GM21529 (cell line): ENCODE data around the gene AQP1.

Source experiments
- ATAC-seq: cut with Tn5 transposase; IDR thresholded peaks from one replicate; pipeline ENCODE4 v1.9.1; 2021; ENCODE audit not compliant: unreplicated experiment

The AQP1 gene

DNA sequence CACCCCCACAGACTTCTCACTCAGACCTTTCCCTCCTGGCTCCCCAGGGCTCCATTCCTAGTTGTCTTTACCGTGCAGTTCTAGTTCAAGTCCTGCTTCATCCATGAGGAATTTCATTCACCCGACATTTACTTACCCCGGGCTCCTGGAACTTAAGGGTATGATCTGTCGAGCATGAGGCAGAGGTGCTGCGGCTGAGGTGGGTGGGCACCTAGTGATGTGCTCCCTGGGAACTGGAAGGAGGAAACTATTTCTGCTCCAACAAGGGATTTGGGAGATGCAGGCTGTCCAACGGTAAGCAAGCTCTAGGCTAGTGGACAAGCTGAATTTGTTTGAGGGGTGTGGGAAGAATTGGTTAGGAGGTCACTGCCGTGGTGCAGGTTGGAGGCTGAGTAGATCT is 30.2 kb upstream of the AQP1 start:
- ATAC-seq = no peak

DNA sequence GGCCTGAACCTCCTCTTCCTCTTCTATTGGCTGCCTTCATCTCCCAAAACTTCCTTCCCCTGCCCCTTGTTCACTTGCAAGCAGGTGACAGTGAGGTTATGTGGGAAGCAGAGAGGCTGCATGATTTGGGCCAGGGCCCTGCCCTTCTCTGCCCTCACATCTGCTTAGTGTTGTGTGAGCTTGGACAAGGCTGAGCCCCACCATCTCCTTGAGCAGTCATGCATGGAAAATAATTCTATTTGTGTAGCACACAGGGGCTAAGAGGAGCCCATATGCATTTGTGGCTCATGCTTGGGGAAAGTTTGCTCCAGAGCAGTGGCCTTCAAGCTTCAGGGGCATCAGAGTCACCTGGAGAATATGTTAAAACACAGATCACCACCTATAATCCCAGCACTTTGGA is 26.8 kb upstream of the AQP1 start:
- no peak for ATAC-seq

DNA sequence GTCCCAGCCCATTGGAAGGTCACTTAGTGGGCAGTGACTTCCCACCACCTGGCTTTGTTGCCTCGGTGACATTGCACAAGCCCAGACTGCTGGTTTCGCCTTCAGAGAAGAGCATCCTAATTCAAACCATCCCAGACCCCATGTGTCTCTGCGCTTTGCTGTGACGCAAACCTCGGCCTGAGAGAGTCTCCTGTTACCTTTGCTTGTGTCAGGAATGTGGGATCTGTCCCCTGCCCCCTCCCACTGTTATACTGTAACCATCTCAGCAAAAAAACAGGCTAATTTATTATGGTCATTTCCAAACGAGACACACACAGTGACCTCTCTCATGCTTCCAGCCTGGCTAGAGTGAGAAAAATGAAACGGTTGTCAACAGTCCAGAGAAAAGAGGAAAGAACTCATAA is 25.0 kb upstream of the AQP1 start:
- no peak for ATAC-seq

DNA sequence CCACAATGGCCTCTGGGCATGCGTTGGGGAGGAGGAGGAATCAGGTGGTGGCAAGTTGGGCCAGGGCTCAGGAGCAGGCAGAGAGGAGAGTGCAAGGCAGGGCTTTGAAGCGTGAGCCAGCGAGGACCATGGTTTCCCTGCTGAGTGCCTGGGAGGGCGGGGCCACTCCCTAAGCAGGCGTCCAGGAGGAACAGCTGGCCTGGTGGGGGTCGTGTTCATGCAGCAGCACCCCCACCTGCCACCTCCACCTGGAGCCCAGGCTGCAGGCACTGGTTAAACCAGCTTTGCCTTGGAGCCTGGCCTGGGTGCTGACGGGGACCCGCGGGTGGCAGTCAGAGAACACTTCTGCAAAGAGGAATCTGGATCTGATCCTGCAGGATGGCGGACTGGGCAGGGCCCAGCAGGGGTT is 24.2 kb upstream of the AQP1 start:
- ATAC-seq = no peak

DNA sequence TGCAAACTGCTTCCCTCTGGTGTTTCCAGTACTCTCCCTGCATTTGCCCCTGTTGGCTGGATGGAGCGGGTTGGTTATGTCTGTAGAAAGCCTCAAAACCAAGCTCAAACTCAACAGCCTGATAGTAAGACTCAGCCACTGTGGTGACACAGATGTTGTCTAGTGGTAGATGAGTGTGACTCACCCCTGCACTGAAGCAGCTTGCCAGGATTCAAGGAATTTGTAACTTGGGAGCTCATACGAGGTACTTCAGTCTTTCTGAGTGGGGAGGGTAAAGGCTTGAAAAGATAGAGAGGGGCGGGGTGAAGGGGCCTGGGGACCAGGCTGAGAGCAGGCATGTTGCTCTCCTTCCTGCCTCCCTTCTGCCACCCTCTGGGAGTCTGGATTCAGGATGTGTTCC is 22.9 kb upstream of the AQP1 start:
- no peak for ATAC-seq

DNA sequence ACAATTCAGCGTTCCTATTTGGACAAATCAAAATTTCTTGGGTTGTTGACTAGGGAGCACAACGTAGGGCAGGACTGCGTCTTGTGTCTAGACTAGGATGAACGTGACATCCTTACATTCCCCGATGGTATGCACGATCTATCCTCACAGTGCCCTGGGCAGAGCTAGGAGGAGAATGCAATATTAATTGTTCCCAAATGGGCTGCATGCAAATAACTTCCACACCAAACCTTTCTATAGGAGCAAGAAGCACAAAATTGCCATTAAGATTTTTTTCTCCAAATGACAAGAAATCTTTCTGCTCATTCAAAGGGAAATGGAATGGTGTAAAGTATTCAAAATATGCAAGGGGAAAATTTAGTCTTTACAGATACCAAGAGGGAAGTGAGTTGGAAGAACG is 21.4 kb upstream of the AQP1 start:
- no peak for ATAC-seq

DNA sequence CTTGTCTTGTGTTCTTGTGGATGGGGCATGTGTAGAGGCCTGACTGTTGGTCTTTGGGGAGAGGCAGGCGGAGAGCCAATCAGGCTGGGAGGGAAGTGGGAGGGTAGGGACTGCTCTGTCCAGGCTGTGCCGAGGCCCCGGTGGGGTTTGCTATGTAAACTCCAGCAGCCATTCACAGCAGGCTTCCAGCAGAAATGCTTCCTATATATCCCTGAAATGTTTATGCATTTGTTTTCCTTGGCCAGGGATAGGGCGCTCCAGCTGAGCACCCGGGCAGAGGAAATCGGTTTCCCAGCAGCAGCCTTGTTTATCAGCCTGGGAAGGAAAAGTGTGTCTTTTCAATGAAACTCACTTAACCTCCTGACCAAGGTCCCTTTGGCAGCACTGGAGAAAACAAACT is 18.3 kb upstream of the AQP1 start:
- no peak for ATAC-seq

DNA sequence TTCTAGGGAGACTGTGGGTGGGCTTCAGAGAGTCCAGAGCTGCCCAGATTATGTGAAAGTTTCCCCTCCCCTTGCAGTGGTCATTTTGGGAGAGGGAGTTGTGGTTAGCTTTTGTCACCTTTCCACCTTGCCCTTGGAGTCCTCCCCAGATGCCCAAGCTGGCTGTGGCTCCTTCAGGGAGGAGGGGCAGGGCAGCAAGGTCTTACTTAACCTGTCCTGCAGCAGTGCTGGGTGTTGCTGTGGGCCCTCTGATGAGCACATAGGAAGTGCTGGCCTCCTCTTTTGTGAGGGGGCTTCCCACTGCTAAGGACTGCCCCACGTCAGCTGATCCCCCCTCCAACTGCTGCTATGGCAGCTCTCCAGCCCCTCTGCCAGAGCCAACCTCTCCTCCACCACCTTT is 17.6 kb upstream of the AQP1 start:
- no peak for ATAC-seq

DNA sequence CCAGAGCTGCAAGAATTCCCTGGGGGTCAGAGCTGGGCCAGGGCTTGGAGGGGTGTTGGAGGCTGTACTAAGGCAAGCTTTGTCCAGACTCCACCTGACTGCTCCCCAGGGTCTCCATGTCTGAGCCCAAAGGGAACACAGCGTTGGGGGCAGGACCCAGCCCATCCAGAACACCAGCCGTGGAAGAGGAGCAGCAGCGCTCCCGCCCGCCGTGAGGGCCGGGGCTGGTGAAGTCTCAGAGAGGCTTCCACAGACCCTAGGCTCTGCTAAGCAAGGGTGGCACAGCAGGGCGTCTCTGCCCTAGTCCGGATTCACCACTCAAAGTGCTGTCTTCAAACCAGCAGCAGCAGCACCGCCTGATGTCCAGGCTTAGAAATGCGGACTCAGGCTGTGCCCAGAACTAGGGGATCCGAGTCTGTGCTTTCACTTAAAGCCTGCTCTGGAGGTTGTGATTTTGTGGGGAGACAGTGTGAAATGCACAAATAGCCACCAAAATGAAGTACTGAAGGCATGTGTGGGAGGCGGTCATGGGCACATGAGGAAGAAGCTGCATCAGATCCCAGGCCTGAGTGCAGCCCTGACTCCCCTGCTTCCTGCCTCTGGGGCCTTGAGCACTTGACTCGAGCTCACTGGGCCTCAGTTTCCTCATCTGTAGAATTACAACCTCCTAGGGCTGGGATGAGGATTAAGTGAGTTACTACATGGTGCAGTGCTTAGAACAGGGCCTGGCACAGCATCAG is 16.6 kb upstream of the AQP1 start:
- ATAC-seq = no peak

DNA sequence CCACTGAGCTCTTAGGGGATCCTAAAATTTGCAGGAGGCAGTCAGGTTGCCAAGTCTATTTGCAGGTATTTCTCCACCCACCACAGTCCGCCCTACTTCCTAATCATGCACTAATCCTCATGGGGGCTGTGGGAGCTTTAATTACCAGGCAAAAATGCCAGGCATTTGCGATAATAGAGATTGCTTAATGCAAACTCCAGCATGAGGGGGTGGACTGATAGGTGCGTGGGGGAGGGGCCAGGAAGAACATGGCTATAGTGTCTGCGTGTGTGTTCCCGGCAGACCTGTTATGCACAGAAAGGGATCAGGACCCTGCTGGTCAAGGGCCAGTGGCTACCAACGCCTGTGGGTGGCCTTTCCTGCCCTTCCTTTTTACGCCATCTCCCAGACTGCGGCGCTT is 15.6 kb upstream of the AQP1 start:
- ATAC-seq = no peak

DNA sequence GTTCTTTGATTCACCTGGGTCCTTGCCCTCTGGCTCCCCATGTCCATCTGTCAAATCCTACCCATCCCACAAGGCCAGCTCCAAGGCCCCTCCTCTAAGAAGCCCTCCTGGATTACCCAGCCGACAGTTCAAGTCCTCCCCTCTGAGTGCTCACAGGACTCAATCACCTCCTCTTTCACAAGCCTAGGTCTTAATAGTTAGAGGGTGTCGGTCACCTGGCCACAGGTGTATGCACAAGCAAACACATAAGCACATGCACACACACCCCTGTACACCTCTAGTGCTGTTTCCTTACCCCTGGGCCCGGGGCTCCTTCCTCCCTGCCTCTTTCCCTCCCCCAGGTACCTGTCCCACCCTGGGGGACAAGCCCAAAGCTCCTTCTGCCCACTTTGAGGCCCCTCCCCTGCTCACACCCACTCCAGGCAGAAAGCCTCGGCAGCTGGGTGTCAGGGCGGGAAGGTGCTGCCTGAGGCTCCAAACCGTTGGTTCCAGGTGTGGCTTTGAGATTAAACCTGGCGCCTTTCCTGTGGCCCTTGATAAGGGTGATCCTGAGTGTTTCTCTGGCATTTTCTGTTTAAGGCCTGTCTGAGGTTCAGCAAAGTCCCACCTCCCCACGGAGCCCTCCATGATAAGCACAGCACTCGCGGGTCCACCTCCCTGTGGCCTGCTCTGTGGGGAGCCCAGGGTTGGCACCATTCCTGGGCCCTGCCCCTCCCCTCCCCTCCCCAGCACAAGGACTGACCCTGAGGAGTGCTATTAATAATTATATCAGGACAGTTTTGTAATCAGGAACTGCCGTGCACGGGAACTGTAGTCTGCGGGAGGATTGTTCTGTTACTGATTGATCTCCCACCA is 14.6 kb upstream of the AQP1 start:
- no peak for ATAC-seq

DNA sequence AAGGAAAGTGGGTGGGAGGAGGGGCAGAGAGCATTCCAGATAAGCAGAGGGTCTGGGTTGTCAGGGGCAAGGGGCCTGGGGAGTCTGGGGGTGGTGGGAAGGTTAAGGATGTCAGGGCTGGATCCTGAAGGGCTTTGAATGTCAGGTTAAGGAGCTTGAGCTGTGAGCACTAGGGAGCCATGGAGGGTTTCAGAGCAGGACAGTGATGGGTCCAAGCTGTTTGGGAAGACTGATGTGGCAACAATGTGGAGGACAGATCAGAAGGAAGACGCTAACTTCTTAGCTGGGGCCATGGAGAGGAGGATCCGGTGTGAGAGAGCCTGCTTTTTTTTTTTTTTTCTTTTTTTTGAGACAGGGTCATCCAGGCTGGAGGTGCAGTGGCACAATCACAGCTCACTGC is 13.9 kb upstream of the AQP1 start:
- no peak for ATAC-seq

DNA sequence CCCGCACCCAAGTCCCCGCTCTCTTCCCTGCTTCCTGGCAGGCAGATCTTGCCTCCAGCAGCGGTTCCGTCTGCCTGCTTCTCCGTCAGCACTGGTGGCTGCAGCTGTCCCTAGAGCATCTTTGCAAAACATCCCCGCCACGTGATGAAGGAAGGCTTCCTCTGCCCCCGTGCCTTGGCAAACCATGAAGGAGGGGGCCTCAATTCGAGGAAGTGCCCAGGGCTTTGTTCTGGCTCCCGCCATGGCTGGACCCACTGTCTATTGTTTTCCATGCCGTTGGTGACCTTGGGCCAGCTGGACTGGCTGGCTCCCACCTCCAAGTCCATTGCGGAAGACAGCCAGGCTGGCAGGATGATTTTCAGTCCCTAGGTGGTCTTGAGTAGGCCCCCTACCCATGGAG is 13.2 kb upstream of the AQP1 start:
- ATAC-seq = no peak

DNA sequence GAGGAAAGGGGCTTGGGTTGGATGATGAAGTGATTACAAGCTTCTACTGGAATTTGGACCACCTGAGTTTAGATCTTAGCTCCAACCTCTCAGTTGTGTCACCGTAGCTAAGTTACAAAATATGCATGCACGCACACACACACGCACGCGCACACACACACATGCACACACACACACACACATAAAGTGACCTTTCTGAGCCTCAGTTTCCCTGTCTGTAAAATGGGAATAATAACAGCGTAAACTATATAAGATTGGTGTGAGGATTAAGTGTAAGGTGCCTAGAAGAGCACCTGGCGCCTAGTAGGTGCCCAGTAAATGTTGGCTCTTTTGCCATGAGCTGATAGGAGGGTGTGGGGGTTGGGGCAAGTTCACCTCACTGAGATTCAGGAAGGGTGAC is 12.6 kb upstream of the AQP1 start:
- no peak for ATAC-seq

DNA sequence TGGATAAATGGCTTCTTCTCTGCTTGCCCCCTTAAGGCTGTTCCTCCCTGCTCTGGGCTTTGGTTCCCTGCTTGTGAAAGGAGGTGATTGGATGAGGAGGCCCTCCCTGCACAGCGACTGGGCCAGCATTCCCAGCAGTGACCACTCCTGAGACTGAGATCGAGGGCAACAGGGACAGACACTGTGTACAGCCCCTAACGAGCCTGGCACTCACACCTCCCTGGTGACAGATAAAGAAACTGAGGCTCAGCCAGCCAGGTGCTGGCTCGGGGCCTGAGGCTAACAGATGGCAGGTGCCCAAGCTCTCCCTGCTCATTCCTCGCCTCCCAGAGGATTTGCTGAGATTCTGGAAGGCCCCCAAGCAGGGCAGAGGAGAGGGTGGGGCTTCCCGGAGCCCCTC is 12.0 kb upstream of the AQP1 start:
- ATAC-seq = no peak

DNA sequence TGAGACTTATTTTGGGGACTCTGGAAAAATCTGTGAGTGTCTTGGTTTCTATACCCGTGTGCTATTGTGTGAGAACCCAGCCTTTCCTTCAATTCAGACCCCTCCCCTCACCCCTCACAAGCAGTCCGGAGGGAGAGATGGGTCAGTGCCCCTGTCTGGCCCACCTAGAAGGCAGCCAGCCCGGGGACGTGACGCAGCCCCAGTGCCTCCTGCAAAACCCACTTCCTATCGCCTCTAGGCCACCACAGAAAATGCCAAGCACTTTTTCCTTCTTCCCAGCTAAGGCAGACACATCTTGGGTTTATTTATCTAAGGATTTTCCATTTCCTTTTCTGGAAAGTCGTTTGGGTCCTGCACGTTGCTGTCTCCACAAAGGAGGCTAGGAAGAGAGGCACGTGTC is 11.6 kb upstream of the AQP1 start:
- ATAC-seq = no peak

DNA sequence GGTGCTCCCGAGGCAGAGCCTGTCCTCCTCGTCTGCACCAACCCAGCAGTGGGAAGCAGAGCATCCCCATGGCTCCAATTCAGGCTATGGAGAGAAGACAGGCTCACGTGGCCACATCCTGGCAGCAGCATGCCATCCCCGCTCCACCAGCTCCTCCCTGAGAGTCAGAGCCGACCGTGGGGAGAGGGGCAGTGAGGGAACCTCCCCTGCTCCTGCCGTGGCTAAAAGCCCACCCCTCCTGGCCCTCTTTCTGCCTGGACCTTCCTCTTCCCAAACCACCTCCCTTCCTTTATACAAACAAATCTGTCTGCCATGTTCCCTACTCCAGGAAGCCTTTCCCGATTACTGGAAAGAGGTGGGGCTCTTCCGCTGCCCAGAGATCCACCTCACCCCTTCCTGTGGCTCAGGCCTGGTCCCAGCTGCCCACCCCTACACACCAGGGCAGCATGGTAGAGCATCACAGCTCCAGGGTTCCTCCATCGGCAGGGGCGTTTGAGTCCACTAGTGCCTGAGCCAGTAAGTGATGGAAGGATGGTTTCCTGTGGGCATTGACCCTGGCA is 10.8 kb upstream of the AQP1 start:
- no peak for ATAC-seq

DNA sequence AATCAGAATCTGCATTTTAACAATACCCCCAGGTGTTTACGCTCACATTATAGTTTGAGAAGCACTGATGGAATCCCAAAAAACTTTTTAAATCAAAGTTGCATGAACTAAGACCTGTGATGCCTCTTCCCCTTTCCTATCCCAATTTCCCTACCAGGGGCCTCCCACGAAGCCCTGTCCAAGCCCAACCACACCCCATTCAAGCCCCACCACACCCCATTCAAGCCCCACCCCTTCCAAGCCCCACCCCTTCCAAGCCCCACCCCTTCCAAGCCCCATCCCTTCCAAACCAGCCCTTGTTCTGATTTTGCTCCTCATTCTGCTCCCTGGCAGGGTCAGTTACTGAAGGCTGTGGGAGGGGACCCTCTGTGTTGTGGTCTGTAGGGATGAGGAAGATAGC is 9.8 kb upstream of the AQP1 start:
- ATAC-seq = no peak

DNA sequence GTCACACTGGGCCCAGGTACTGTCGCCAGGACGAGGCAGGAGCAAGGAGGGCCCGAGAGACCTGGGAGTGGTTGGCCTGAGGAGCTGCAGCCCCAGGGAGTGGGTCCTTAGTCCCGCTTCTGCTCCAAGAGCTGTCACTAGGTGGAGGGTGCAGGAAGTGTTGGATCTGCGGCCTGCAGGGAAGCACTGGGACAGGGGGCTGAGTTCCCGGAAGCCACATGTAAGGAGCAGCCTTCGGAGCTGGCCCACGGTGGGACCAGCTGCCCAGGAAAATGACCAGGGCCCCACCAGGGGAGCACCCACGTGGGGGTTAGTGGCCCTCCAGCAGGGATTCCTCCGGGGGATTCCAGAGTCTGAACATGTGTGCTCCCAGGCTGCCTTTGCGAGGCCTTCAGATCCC is 9.2 kb upstream of the AQP1 start:
- ATAC-seq = no peak

DNA sequence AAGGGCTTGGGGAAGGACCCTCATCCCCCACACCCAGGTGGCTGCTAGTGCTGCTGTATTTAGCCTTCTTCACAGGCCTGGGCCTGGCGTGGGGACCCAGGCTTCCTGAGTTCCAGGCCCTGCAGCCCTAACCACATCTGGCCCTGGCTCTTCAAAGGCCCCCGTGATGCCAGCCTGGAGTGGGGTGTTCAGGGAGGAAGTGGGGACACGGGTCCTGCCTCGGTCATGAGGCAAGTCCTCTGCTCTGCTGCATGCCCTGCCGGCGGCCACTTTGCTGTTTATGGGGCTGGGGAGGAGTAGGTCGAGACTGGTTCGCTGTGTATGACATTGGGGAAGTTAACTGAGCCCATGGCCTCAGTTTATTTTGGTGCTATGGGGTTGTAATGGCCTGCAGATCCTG is 8.5 kb upstream of the AQP1 start:
- no peak for ATAC-seq

DNA sequence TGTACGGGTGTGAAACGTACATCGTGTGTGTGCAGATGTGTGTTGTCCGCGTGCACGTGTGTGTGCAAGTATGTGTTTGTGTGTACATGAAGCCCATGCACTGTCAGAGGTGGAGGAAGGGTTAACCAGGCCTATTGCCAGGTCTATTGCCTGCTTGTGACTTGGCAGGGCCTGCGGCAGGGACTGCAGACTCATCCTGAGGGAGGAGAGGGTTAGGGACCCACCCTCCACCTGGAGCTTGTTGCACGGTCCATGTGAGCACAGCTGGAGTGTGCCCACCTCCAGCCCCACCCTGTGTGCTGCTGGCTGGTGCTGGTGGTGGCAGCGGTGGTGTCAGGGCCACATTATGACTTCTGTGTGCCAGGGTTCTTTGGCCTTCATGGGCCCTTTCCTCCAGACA is 7.1 kb upstream of the AQP1 start:
- ATAC-seq = no peak
